HEK293 (cell line): ENCODE results near the gene RRAS.

ENCODE experiments used
- IKZF3 ChIP-seq: fragments of 450-650 bp; IDR thresholded peaks from 2 replicates; pipeline ENCODE4 v1.5.0; 2018; ENCODE audit warnings: missing biosample characterization, mild to moderate bottlenecking, missing genetic modification characterization, moderate library complexity
- KLF16 ChIP-seq: fragments of 450-650 bp; formaldehyde crosslinking; IDR thresholded peaks from 2 replicates; pipeline ENCODE4 v1.5.1; 2017; ENCODE audit warnings: missing biosample characterization, missing genetic modification characterization
- KLF8 ChIP-seq: fragments of 450-650 bp; formaldehyde crosslinking; IDR thresholded peaks from 2 replicates; pipeline ENCODE4 v1.5.1; 2016; ENCODE audit warnings: missing biosample characterization, missing genetic modification characterization
- MYNN ChIP-seq: fragments of 450-650 bp; formaldehyde crosslinking; IDR thresholded peaks from 2 replicates; pipeline ENCODE4 v1.5.1; 2016; ENCODE audit warnings: missing biosample characterization, missing genetic modification characterization, borderline replicate concordance
- TCF7L2 ChIP-seq: IDR thresholded peaks from 2 replicates; pipeline ENCODE4 v1.6.1; 2011; ENCODE audit warnings: low read depth, mild to moderate bottlenecking, inconsistent platforms, low read length, moderate library complexity, borderline replicate concordance
- ZNF274 ChIP-seq, 2 experiments: fragments of 200-500 bp in 1 of 2; fragments of 450-650 bp in 1 of 2; sonication (Bioruptor generic) in 1 of 2; formaldehyde crosslinking in 1 of 2; IDR thresholded peaks; 2 replicates each; pipeline versions ENCODE4 v1.5.1 to v1.6.1; 2014 to 2016; ENCODE audit warnings: borderline replicate concordance in 1 of 2, inconsistent platforms in 1 of 2, low read length in 1 of 2, missing biosample characterization in 1 of 2, missing genetic modification characterization in 1 of 2
- ZNF473 ChIP-seq: fragments of 450-650 bp; formaldehyde crosslinking; IDR thresholded peaks from 2 replicates; pipeline ENCODE4 v1.5.1; 2017; ENCODE audit warnings: missing biosample characterization, missing genetic modification characterization
- TF ChIP-seq, protein P1 (sequence below): fragments of 450-650 bp; formaldehyde crosslinking; IDR thresholded peaks from 2 replicates; pipeline ENCODE4 v1.5.1; 2016; ENCODE audit warnings: missing biosample characterization, missing genetic modification characterization
- TF ChIP-seq, protein P2 (sequence below): fragments of 450-650 bp; IDR thresholded peaks from 2 replicates; pipeline ENCODE4 v1.5.1; 2018; ENCODE audit warnings: missing biosample characterization, mild to moderate bottlenecking, missing genetic modification characterization
- TF ChIP-seq, protein P3 (sequence below): fragments of 450-650 bp; formaldehyde crosslinking; IDR thresholded peaks from 2 replicates; pipeline ENCODE4 v1.5.1; 2016; ENCODE audit warnings: missing biosample characterization, missing genetic modification characterization
- TF ChIP-seq, protein P4 (sequence below): fragments of 450-650 bp; formaldehyde crosslinking; IDR thresholded peaks from 2 replicates; pipeline ENCODE4 v1.5.1; 2016; ENCODE audit warnings: missing biosample characterization, missing genetic modification characterization
- TF ChIP-seq, protein P5 (sequence below): fragments of 450-650 bp; formaldehyde crosslinking; IDR thresholded peaks from 2 replicates; pipeline ENCODE4 v1.5.1; 2016; ENCODE audit warnings: missing biosample characterization, missing genetic modification characterization, borderline replicate concordance
- TF ChIP-seq, protein P6 (sequence below): fragments of 450-650 bp; formaldehyde crosslinking; IDR thresholded peaks from 2 replicates; pipeline ENCODE4 v1.5.1; 2017; ENCODE audit warnings: missing biosample characterization, missing genetic modification characterization

DNA sequence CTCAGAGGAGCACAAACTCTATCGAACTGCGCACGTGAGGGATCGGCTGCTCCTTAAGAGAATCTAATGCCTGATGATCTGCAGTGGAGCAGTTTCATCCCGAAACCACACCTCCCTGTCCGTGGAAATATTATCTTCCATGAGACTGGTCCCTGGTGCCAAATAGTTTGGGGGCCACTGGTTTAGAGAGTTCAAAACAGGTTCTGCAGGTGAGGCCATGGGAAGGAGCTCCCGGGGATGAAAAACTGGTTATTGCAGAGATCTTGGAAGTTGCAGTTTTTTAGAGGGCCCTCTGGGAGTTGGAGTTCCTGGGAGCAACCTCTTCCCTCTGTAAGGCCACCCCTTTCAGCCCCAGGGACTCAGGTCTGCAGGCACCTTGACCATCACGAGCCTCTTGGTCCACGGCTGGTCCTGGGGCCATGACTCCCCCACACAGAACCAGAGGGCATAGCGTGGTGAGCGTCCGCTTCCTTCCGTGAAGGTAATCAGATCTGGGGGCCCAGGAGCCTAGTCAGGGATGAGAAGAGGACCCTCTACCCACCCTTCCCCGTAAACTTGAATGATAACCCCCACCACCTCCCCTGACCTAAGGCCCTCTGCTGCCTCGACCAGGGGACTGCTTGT, 20.5 kb upstream of the RRAS start:
- TF ChIP-seq, protein P1, sequence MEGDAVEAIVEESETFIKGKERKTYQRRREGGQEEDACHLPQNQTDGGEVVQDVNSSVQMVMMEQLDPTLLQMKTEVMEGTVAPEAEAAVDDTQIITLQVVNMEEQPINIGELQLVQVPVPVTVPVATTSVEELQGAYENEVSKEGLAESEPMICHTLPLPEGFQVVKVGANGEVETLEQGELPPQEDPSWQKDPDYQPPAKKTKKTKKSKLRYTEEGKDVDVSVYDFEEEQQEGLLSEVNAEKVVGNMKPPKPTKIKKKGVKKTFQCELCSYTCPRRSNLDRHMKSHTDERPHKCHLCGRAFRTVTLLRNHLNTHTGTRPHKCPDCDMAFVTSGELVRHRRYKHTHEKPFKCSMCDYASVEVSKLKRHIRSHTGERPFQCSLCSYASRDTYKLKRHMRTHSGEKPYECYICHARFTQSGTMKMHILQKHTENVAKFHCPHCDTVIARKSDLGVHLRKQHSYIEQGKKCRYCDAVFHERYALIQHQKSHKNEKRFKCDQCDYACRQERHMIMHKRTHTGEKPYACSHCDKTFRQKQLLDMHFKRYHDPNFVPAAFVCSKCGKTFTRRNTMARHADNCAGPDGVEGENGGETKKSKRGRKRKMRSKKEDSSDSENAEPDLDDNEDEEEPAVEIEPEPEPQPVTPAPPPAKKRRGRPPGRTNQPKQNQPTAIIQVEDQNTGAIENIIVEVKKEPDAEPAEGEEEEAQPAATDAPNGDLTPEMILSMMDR (tag by site-specific recombination): no peak
- TF ChIP-seq IKZF3 (tag by site-specific recombination): no peak
- no peak for TF ChIP-seq ZNF274 (IDR thresholded peaks at IDR 0.05; ENCODE audit: low read length)
- no peak for TF ChIP-seq ZNF274 (tag by site-specific recombination; IDR thresholded peaks at IDR 0.05; ENCODE audit: borderline replicate concordance)
- TF ChIP-seq, protein P2, sequence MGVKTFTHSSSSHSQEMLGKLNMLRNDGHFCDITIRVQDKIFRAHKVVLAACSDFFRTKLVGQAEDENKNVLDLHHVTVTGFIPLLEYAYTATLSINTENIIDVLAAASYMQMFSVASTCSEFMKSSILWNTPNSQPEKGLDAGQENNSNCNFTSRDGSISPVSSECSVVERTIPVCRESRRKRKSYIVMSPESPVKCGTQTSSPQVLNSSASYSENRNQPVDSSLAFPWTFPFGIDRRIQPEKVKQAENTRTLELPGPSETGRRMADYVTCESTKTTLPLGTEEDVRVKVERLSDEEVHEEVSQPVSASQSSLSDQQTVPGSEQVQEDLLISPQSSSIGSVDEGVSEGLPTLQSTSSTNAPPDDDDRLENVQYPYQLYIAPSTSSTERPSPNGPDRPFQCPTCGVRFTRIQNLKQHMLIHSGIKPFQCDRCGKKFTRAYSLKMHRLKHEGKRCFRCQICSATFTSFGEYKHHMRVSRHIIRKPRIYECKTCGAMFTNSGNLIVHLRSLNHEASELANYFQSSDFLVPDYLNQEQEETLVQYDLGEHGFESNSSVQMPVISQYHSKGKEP: no peak
- TF ChIP-seq TCF7L2: no peak
- TF ChIP-seq, protein P3, sequence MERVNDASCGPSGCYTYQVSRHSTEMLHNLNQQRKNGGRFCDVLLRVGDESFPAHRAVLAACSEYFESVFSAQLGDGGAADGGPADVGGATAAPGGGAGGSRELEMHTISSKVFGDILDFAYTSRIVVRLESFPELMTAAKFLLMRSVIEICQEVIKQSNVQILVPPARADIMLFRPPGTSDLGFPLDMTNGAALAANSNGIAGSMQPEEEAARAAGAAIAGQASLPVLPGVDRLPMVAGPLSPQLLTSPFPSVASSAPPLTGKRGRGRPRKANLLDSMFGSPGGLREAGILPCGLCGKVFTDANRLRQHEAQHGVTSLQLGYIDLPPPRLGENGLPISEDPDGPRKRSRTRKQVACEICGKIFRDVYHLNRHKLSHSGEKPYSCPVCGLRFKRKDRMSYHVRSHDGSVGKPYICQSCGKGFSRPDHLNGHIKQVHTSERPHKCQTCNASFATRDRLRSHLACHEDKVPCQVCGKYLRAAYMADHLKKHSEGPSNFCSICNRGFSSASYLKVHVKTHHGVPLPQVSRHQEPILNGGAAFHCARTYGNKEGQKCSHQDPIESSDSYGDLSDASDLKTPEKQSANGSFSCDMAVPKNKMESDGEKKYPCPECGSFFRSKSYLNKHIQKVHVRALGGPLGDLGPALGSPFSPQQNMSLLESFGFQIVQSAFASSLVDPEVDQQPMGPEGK (tag by site-specific recombination): no peak
- TF ChIP-seq, protein P4, sequence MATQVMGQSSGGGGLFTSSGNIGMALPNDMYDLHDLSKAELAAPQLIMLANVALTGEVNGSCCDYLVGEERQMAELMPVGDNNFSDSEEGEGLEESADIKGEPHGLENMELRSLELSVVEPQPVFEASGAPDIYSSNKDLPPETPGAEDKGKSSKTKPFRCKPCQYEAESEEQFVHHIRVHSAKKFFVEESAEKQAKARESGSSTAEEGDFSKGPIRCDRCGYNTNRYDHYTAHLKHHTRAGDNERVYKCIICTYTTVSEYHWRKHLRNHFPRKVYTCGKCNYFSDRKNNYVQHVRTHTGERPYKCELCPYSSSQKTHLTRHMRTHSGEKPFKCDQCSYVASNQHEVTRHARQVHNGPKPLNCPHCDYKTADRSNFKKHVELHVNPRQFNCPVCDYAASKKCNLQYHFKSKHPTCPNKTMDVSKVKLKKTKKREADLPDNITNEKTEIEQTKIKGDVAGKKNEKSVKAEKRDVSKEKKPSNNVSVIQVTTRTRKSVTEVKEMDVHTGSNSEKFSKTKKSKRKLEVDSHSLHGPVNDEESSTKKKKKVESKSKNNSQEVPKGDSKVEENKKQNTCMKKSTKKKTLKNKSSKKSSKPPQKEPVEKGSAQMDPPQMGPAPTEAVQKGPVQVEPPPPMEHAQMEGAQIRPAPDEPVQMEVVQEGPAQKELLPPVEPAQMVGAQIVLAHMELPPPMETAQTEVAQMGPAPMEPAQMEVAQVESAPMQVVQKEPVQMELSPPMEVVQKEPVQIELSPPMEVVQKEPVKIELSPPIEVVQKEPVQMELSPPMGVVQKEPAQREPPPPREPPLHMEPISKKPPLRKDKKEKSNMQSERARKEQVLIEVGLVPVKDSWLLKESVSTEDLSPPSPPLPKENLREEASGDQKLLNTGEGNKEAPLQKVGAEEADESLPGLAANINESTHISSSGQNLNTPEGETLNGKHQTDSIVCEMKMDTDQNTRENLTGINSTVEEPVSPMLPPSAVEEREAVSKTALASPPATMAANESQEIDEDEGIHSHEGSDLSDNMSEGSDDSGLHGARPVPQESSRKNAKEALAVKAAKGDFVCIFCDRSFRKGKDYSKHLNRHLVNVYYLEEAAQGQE (tag by site-specific recombination): no peak
- TF ChIP-seq, protein P5, sequence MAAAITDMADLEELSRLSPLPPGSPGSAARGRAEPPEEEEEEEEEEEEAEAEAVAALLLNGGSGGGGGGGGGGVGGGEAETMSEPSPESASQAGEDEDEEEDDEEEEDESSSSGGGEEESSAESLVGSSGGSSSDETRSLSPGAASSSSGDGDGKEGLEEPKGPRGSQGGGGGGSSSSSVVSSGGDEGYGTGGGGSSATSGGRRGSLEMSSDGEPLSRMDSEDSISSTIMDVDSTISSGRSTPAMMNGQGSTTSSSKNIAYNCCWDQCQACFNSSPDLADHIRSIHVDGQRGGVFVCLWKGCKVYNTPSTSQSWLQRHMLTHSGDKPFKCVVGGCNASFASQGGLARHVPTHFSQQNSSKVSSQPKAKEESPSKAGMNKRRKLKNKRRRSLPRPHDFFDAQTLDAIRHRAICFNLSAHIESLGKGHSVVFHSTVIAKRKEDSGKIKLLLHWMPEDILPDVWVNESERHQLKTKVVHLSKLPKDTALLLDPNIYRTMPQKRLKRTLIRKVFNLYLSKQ (tag by site-specific recombination): no peak
- TF ChIP-seq ZNF473 (tag by site-specific recombination): no peak
- no peak for TF ChIP-seq KLF16
- TF ChIP-seq, protein P6, sequence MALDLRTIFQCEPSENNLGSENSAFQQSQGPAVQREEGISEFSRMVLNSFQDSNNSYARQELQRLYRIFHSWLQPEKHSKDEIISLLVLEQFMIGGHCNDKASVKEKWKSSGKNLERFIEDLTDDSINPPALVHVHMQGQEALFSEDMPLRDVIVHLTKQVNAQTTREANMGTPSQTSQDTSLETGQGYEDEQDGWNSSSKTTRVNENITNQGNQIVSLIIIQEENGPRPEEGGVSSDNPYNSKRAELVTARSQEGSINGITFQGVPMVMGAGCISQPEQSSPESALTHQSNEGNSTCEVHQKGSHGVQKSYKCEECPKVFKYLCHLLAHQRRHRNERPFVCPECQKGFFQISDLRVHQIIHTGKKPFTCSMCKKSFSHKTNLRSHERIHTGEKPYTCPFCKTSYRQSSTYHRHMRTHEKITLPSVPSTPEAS (tag by site-specific recombination): no peak
- no peak for TF ChIP-seq KLF8 (tag by site-specific recombination)
- no peak for TF ChIP-seq MYNN (tag by site-specific recombination)
